ENCODE measurements around the gene METTL13.

The METTL13 gene

DNA sequence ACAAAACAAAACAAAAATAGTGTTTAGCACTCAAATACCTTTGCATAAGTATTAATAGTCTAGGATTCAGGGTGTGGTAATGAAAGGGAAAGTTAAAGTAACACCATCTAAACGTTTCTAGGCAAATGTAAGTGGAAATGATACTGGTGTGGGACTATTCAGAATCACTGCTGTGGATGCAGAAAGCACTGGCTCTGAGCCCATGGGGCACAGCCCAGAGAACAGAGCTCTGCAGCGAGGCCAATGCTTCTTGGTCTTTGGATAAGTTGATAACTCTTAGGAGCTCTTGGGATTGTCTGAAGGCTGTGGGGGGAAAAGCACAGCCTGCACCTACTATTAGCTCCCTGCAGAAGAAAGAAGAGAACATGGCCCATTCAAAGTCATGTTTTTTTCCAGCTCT is 38.5 kb downstream of the METTL13 start:
- Histone ChIP-seq H3K4me3 (ENCODE audit: low read depth, low read length, poor library complexity, severe bottlenecking) (no peak overlapping the region), H3K4me1 (ENCODE audit: insufficient read depth, low read length, severe bottlenecking) (no peaks in the 10 kb centered on the region), H3K27ac (ENCODE audit: low read depth, low read length, poor library complexity, severe bottlenecking) (no peak overlapping the region), H3K79me2 (ENCODE audit: insufficient read depth, low read length) (no peaks in the 10 kb centered on the region), H3K9ac (ENCODE audit: low read length) (no peak overlapping the region), H2AFZ (ENCODE audit: low read length) (no peak overlapping the region), H3K9me3 (ENCODE audit: low read length) (no peaks in the 10 kb centered on the region), H3K4me2 (ENCODE audit: low read length) (no peak overlapping the region), H3K9me2 (ENCODE audit: low read depth, low read length) (no peaks in the 10 kb centered on the region), H3F3A (ENCODE audit: insufficient read depth, low read length) (no peaks in the 10 kb centered on the region), H3K27me3 (ENCODE audit: insufficient read depth, low read length) (no peaks in the 10 kb centered on the region), H4K20me1 (ENCODE audit: insufficient read depth, low read length) (no peaks in the 10 kb centered on the region), H3K36me3 (ENCODE audit: insufficient read depth, low read length) (no peaks in the 10 kb centered on the region)
- TF ChIP-seq, protein P1, sequence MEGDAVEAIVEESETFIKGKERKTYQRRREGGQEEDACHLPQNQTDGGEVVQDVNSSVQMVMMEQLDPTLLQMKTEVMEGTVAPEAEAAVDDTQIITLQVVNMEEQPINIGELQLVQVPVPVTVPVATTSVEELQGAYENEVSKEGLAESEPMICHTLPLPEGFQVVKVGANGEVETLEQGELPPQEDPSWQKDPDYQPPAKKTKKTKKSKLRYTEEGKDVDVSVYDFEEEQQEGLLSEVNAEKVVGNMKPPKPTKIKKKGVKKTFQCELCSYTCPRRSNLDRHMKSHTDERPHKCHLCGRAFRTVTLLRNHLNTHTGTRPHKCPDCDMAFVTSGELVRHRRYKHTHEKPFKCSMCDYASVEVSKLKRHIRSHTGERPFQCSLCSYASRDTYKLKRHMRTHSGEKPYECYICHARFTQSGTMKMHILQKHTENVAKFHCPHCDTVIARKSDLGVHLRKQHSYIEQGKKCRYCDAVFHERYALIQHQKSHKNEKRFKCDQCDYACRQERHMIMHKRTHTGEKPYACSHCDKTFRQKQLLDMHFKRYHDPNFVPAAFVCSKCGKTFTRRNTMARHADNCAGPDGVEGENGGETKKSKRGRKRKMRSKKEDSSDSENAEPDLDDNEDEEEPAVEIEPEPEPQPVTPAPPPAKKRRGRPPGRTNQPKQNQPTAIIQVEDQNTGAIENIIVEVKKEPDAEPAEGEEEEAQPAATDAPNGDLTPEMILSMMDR (IDR thresholded peaks at IDR 0.05; ENCODE audit: low read length): no peak
- TF ChIP-seq EZH2 (IDR thresholded peaks at IDR 0.05; ENCODE audit: borderline replicate concordance, low read length): no peak

DNA sequence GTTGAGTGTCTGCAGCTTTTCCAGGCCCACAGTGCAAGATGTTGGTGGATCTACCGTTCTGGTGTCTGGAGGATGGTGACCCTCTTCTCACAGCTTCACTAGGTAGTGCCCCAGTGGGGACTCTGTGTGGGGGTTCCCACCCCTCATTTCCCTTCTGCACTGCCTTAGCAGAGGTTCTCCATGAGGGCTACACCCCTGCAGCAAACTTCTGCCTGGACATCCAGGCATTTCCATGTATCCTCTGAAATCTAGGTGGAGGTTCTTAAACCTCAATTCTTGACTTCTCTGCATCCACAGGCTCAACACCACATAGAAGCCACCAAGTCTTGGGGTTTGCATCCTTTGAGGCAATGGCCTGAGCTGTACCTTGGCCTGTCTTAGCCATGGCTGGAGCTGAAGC is 45.5 kb downstream of the METTL13 start:
- Histone ChIP-seq H3K4me1 (ENCODE audit: insufficient read depth, low read length, severe bottlenecking) (no peaks in the 10 kb centered on the region), H3K9me3 (ENCODE audit: low read length) (0 out of 2 replicates have a peak, but pooled peaks cover 4% of the 10 kb centered on the region), H3K36me3 (ENCODE audit: insufficient read depth, low read length) (no peaks in the 10 kb centered on the region), H3K4me2 (ENCODE audit: low read length) (no peak overlapping the region), H3K27me3 (ENCODE audit: insufficient read depth, low read length) (no peaks in the 10 kb centered on the region), H3K4me3 (ENCODE audit: low read depth, low read length, poor library complexity, severe bottlenecking) (no peak overlapping the region), H3F3A (ENCODE audit: insufficient read depth, low read length) (no peaks in the 10 kb centered on the region), H4K20me1 (ENCODE audit: insufficient read depth, low read length) (no peaks in the 10 kb centered on the region), H3K79me2 (ENCODE audit: insufficient read depth, low read length) (no peaks in the 10 kb centered on the region), H3K9me2 (ENCODE audit: low read depth, low read length) (no peaks in the 10 kb centered on the region), H3K27ac (ENCODE audit: low read depth, low read length, poor library complexity, severe bottlenecking) (no peak overlapping the region), H3K9ac (ENCODE audit: low read length) (no peak overlapping the region), H2AFZ (ENCODE audit: low read length) (no peak overlapping the region)
- TF ChIP-seq EZH2 (IDR thresholded peaks at IDR 0.05; ENCODE audit: borderline replicate concordance, low read length): no peak
- TF ChIP-seq, protein P1 (IDR thresholded peaks at IDR 0.05; ENCODE audit: low read length): no peak

DNA sequence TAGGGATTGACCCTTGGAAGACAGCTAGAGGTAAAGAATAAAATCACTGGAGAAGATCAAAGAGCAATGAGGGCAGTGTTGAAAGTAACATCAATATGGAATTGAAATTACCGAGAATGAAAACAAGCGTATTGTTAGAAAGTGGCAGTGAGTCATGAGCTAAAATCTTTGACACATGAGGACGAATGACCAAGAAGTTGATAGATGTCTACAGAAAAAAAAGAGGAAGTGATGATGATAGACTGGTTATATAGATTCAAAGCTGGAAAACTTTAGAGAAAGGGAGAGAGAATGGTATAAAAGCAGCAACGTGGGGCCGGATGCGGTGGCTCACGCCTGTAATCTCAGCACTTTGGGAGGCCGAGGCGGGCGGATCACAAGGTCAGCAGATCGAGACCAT is 47.3 kb downstream of the METTL13 start:
- H3K9ac ChIP-seq (ENCODE audit: low read length): no peak overlapping the region
- H3K9me2 ChIP-seq (ENCODE audit: low read depth, low read length): no peaks in the 10 kb centered on the region
- no peaks in the 10 kb centered on the region for H3K79me2 ChIP-seq (ENCODE audit: insufficient read depth, low read length)
- no peaks in the 10 kb centered on the region for H3K36me3 ChIP-seq (ENCODE audit: insufficient read depth, low read length)
- TF ChIP-seq, protein P1 (IDR thresholded peaks at IDR 0.05; ENCODE audit: low read length): no peak
- TF ChIP-seq EZH2 (IDR thresholded peaks at IDR 0.05; ENCODE audit: borderline replicate concordance, low read length): no peak
- H3K4me1 ChIP-seq (ENCODE audit: insufficient read depth, low read length, severe bottlenecking): no peaks in the 10 kb centered on the region
- H3K4me2 ChIP-seq (ENCODE audit: low read length): no peak overlapping the region
- 0 out of 2 replicates have a peak, but pooled peaks cover 4% of the 10 kb centered on the region for H3K9me3 ChIP-seq (ENCODE audit: low read length)
- no peaks in the 10 kb centered on the region for H3K27me3 ChIP-seq (ENCODE audit: insufficient read depth, low read length)
- H3K4me3 ChIP-seq (ENCODE audit: low read depth, low read length, poor library complexity, severe bottlenecking): no peak overlapping the region
- H2AFZ ChIP-seq (ENCODE audit: low read length): no peak overlapping the region
- H3F3A ChIP-seq (ENCODE audit: insufficient read depth, low read length): no peaks in the 10 kb centered on the region
- H3K27ac ChIP-seq (ENCODE audit: low read depth, low read length, poor library complexity, severe bottlenecking): no peak overlapping the region
- no peaks in the 10 kb centered on the region for H4K20me1 ChIP-seq (ENCODE audit: insufficient read depth, low read length)

Measured in OCI-LY1 (cell line).